GM12865 (cell line): ENCODE data around the gene KLHL4.
"Not testable (repeated sequence)": the region's sequence is repeated elsewhere in the genome, so short reads cannot be mapped to it uniquely, and the experiment has no call there.

ENCODE experiments used
- DNase-seq: peaks from one replicate; pipeline ENCODE4 v3.0.0; 2010; ENCODE audit warnings: low read depth
- H3K4me3 ChIP-seq: 2 replicates; pipeline ENCODE4 v1.5.1; 2011; ENCODE audit warnings: mild to moderate bottlenecking, low read depth, low read length, control low read depth
- TF ChIP-seq, protein P1 (sequence below): IDR thresholded peaks from 2 replicates; pipeline ENCODE4 v1.5.1; 2011; ENCODE audit warnings: low read length, control low read depth, low read depth, inconsistent platforms; ENCODE audit not compliant: insufficient read depth; ENCODE audit errors: missing control alignments

KLHL4 gene, protein sequence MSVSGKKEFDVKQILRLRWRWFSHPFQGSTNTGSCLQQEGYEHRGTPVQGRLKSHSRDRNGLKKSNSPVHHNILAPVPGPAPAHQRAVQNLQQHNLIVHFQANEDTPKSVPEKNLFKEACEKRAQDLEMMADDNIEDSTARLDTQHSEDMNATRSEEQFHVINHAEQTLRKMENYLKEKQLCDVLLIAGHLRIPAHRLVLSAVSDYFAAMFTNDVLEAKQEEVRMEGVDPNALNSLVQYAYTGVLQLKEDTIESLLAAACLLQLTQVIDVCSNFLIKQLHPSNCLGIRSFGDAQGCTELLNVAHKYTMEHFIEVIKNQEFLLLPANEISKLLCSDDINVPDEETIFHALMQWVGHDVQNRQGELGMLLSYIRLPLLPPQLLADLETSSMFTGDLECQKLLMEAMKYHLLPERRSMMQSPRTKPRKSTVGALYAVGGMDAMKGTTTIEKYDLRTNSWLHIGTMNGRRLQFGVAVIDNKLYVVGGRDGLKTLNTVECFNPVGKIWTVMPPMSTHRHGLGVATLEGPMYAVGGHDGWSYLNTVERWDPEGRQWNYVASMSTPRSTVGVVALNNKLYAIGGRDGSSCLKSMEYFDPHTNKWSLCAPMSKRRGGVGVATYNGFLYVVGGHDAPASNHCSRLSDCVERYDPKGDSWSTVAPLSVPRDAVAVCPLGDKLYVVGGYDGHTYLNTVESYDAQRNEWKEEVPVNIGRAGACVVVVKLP

DNA sequence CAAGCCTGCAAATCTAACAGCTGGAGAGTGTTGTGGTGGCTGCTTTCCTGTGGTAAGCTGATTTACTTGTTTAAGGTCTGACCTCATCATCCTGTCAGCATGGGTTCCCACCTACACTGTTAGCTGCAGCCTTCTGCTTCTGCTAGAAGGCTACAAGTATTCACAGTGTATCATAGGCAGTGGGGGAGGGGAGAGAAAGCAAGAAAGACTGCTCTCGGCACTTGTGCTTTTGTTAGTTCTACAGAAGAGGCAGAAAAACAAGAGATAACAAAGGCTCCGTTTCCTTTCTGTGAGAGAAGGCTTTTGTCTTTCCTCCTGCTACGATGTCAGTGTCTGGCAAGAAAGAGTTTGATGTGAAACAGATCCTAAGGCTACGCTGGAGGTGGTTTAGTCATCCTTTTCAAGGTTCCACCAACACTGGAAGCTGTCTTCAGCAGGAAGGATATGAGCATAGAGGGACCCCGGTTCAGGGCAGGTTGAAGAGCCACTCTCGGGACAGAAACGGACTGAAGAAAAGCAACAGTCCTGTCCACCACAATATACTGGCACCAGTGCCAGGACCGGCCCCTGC lies at the start of gene KLHL4:
Gene KLHL4 (plus strand): TSS at position 232 of the 571 bp plus-strand sequence. CDS start 92 bp downstream, at position 324.
- H3K4me3 ChIP-seq: no peak within 1 kb of the TSS
- TF ChIP-seq, protein P1, sequence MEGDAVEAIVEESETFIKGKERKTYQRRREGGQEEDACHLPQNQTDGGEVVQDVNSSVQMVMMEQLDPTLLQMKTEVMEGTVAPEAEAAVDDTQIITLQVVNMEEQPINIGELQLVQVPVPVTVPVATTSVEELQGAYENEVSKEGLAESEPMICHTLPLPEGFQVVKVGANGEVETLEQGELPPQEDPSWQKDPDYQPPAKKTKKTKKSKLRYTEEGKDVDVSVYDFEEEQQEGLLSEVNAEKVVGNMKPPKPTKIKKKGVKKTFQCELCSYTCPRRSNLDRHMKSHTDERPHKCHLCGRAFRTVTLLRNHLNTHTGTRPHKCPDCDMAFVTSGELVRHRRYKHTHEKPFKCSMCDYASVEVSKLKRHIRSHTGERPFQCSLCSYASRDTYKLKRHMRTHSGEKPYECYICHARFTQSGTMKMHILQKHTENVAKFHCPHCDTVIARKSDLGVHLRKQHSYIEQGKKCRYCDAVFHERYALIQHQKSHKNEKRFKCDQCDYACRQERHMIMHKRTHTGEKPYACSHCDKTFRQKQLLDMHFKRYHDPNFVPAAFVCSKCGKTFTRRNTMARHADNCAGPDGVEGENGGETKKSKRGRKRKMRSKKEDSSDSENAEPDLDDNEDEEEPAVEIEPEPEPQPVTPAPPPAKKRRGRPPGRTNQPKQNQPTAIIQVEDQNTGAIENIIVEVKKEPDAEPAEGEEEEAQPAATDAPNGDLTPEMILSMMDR: no peak
- DNase-seq: no peak

DNA sequence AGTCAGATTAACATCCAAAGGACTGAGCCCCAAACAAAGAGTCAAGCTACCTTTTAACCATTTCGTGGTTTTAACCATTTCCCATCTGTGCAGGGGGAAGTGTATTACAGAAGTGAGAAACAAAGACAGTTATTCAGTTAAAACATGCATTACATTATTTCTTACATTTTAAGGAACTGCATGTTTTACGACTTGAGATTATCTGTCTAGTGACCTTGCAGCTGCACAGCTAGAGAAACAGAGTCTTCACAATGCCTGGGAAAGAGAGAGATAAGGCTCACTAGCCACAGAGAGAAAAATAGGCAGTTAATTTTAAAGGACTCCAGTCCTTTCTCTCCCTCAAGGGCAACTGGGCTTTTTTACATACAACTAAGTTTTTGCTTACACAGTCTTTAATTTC lies 48.7 kb upstream of the KLHL4 start:
- TF ChIP-seq, protein P1: no peak
- no peak overlapping the region for H3K4me3 ChIP-seq
- DNase-seq: no peak

DNA sequence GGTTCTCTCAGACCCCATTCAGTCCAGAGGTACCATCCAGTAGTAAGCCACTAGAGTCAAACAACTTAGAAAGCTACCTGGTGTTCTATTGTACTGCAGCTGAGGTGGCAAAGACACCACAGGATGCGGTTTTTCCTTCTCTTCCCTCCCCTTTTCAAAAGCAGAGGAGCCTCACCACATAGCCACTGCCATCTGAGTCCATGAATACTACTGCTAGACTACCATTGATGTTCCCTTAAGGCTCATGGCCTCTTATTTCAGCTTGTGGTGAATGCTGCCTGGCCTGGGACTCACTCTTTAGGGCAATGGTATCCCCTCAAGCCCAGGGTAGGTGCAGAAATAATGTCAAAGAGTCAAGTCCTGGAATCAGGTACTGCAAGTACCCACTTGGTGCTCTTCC lies 41.8 kb upstream of the KLHL4 start:
- DNase-seq: no peak
- no peak overlapping the region for H3K4me3 ChIP-seq

DNA sequence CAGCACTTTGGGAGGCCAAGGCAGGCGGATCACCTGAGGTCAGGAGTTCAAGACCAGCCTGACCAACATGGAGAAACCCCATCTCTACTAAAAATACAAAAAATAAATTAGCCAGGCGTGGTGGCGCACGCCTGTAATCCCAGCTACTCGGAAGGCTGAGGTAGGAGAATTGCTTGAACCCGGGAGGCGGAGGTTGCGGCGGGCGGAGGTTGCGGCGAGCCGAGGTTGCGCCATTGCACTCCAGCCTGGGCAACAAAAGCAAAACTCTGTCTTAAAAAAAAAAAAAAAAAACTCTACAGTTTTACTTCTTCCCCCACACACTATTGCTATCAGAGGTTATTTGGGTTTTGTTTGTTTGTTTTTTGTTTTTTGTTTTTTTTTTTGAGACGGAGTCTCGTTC lies 38.9 kb upstream of the KLHL4 start:
- not testable (repeated sequence) for H3K4me3 ChIP-seq, DNase-seq

More for the DNA sequence above, 41.8 kb upstream of the KLHL4 start:
- TF ChIP-seq, protein P1: no peak

DNA sequence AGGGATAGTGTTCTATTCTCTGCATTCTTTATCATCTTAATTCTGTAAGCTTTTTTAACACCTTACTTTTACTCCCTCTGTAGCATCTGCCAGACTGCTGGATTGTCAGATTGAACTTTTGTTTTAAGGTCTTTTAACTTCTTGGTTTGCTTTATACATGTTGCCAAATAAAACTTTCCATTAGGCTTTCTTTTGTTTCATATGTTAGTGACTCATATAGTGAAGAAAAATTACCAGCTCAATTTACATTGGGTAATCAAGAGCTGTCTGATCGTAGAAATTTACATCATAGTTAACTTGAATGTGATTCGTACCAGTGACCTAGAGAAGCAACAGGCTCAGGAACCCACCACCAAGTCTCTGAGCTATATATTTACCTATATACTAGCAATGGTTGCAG lies 28.5 kb upstream of the KLHL4 start:
- DNase-seq: no peak
- no peak overlapping the region for H3K4me3 ChIP-seq
- TF ChIP-seq, protein P1: no peak

DNA sequence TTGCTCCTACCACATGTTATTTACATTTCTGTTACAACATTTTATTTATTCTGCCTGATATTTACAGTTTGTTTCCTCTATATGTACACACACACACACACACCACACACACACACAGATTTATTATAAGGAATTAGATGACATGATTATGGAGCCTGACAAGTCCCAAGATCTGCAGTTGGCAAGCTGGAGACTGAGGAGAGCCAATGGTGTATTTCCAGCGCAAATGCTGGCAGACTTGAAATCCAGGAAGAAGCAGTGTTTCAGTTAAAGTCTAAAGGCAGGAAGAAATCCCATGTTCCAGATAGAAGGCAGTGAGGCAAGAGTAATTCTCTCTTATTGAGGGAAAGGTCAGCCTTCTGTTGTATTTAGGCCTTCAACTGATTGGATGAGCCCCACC lies 1.8 kb upstream of the KLHL4 start:
- TF ChIP-seq, protein P1: no peak
- DNase-seq: no peak
- no peak overlapping the region for H3K4me3 ChIP-seq

DNA sequence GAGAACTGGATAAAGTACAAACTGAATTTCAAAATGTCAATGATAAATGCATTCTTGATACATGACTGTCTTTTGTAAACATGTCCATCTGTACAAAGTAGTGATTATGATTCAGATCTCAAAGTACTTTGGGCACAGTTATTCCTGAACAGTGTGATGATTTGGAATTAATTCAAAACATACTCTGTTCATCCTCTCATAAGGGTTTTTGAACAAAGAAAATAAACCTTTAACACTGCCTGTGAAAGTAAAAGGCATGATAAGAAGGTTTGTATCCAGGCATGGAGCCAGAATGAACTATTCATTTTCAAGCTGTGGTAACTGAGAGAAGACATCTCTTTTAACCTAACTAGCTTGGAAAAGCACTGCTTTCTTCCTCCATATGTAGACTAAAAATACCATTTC lies 883 bp upstream of the KLHL4 start:
- no peak overlapping the region for H3K4me3 ChIP-seq
- DNase-seq: no peak
- TF ChIP-seq, protein P1: no peak
